ENCODE data around the gene RYR2.

DNA sequence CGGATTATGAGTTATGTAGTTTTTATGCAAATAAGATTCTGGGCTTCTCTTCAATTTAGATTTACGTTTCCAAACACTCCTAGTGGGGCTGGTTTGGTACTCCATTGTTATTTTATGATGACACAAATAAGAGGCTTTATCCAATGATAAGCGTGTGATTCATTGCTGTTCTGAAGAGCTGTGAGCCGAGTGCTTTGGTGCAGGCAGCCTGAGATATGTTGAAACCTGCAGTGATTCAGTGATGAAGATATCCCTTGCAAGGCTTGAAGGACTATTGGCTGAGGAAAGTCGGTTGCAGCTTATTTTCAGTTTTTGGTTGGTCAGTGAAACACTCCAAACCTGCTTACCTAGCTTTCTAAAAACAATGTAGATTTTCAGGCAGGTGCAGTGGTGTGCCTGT is 112.2 kb downstream of the RYR2 start:
- TF ChIP-seq, protein P1, sequence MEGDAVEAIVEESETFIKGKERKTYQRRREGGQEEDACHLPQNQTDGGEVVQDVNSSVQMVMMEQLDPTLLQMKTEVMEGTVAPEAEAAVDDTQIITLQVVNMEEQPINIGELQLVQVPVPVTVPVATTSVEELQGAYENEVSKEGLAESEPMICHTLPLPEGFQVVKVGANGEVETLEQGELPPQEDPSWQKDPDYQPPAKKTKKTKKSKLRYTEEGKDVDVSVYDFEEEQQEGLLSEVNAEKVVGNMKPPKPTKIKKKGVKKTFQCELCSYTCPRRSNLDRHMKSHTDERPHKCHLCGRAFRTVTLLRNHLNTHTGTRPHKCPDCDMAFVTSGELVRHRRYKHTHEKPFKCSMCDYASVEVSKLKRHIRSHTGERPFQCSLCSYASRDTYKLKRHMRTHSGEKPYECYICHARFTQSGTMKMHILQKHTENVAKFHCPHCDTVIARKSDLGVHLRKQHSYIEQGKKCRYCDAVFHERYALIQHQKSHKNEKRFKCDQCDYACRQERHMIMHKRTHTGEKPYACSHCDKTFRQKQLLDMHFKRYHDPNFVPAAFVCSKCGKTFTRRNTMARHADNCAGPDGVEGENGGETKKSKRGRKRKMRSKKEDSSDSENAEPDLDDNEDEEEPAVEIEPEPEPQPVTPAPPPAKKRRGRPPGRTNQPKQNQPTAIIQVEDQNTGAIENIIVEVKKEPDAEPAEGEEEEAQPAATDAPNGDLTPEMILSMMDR (IDR thresholded peaks at IDR 0.05): no peak
- no peak for TF ChIP-seq POLR2A (IDR thresholded peaks at IDR 0.05)
